SU-DHL-6 (cell line): ENCODE results near the gene DLK1.

Experiments used
- H2AFZ ChIP-seq: fragments of 200-600 bp; sonication (generic); 2 replicates; pipeline ENCODE4 v1.6.1; 2014; ENCODE audit warnings: low read depth, mild to moderate bottlenecking, moderate library complexity, mixed read lengths, antibody characterized with exemption, low read length; ENCODE audit not compliant: severe bottlenecking
- H3F3A ChIP-seq: fragments of 200-600 bp; shearing (Covaris generic); 2 replicates; pipeline ENCODE4 v1.6.0; 2016; ENCODE audit warnings: antibody characterized with exemption, mild to moderate bottlenecking; ENCODE audit not compliant: insufficient read depth
- H3K27ac ChIP-seq: fragments of 200-600 bp; sonication (generic); 2 replicates; pipeline ENCODE4 v1.5.1; 2016; ENCODE audit warnings: low read depth, mild to moderate bottlenecking, low read length, moderate library complexity, mixed read lengths
- H3K27me3 ChIP-seq: fragments of 200-600 bp; sonication (generic), shearing (Covaris generic); 2 replicates; pipeline ENCODE4 v1.6.0; 2014; ENCODE audit warnings: mild to moderate bottlenecking, low read length
- H3K36me3 ChIP-seq: fragments of 200-600 bp; sonication (generic); 2 replicates; pipeline ENCODE4 v1.6.1; 2014; ENCODE audit warnings: mild to moderate bottlenecking, low read length, mixed read lengths
- H3K4me2 ChIP-seq: fragments of 300-600, 200-600 bp; shearing (Covaris generic), sonication (generic); 2 replicates; pipeline ENCODE4 v1.6.0; 2014; ENCODE audit warnings: low read length, low read depth, mild to moderate bottlenecking; ENCODE audit not compliant: poor library complexity, severe bottlenecking
- H3K4me3 ChIP-seq: fragments of 200-600 bp; sonication (generic); 2 replicates; pipeline ENCODE4 v1.5.1; 2014; ENCODE audit warnings: antibody characterized with exemption, low read length, mild to moderate bottlenecking, mixed read lengths; ENCODE audit not compliant: insufficient read depth, poor library complexity, severe bottlenecking
- H3K79me2 ChIP-seq: fragments of 200-600 bp; sonication (generic); 2 replicates; pipeline ENCODE4 v1.6.1; 2014; ENCODE audit warnings: mild to moderate bottlenecking, low read length, moderate library complexity; ENCODE audit not compliant: insufficient read depth
- H3K9ac ChIP-seq: fragments of 200-600 bp; sonication (generic); 2 replicates; pipeline ENCODE4 v1.7.0; 2014; ENCODE audit warnings: mild to moderate bottlenecking, low read length
- H3K9me2 ChIP-seq: fragments of 200-600 bp; sonication (generic); replicated peaks from 2 replicates; pipeline ENCODE4 v1.6.1; 2014; ENCODE audit warnings: low read length; ENCODE audit not compliant: insufficient read depth
- H3K9me3 ChIP-seq: fragments of 200-600 bp; sonication (generic); 2 replicates; pipeline ENCODE4 v1.6.1; 2014; ENCODE audit warnings: low read length, mixed read lengths; ENCODE audit not compliant: insufficient read depth
- H4K20me1 ChIP-seq: fragments of 200-600 bp; sonication (generic); 2 replicates; pipeline ENCODE4 v1.6.1; 2014; ENCODE audit warnings: low read depth, mild to moderate bottlenecking, antibody characterized with exemption, low read length, moderate library complexity, mixed read lengths
- CTCF ChIP-seq: fragments of 200-600 bp; sonication (generic); IDR thresholded peaks from one replicate; pipeline ENCODE4 v1.5.1; 2017; ENCODE audit warnings: antibody characterized with exemption, mild to moderate bottlenecking, low read length, moderate library complexity; ENCODE audit not compliant: insufficient read depth, poor library complexity, severe bottlenecking
- EZH2phosphoT487 ChIP-seq: fragments of 200-600 bp; sonication (generic), shearing (Covaris generic); conservative IDR thresholded peaks from 2 replicates; pipeline ENCODE4 v1.6.1; 2018; ENCODE audit warnings: mild to moderate bottlenecking, antibody characterized with exemption, low read length, moderate library complexity, mixed read lengths

DLK1 gene

GRCh38 chr14:100739306-100739705 lies 12.6 kb downstream of the DLK1 start:
- H3K4me3 ChIP-seq: no peak overlapping the region
- no peak overlapping the region for H3K4me2 ChIP-seq
- H3K27me3 ChIP-seq: no peaks in the 10 kb centered on the region
- no peaks in the 10 kb centered on the region for H3K36me3 ChIP-seq
- no peak overlapping the region for H3K9ac ChIP-seq
- H3K9me2 ChIP-seq: no peaks in the 10 kb centered on the region
- H3K9me3 ChIP-seq: no peaks in the 10 kb centered on the region
- H4K20me1 ChIP-seq: no peaks in the 10 kb centered on the region
- no peak for TF ChIP-seq CTCF
- H3K27ac ChIP-seq: no peak overlapping the region
- H3F3A ChIP-seq: no peaks in the 10 kb centered on the region
- no peak overlapping the region for H2AFZ ChIP-seq
- no peaks in the 10 kb centered on the region for H3K79me2 ChIP-seq

- Histone ChIP-seq H3K9me3 (no peaks in the 10 kb centered on the region), H3K4me2 (no peak overlapping the region), H2AFZ (no peak overlapping the region), H3K4me3 (no peak overlapping the region), H3K79me2 (no peaks in the 10 kb centered on the region), H3K36me3 (no peaks in the 10 kb centered on the region), H3K27me3 (no peaks in the 10 kb centered on the region), H3K9ac (no peak overlapping the region), H3F3A (no peaks in the 10 kb centered on the region), H3K27ac (no peak overlapping the region), H4K20me1 (no peaks in the 10 kb centered on the region), H3K9me2 (no peaks in the 10 kb centered on the region)
- no peak for TF ChIP-seq CTCF
- no peak for TF ChIP-seq EZH2phosphoT487
Observed at GRCh38 chr14:100740196-100740825, 13.6 kb downstream of the DLK1 start.

DNA sequence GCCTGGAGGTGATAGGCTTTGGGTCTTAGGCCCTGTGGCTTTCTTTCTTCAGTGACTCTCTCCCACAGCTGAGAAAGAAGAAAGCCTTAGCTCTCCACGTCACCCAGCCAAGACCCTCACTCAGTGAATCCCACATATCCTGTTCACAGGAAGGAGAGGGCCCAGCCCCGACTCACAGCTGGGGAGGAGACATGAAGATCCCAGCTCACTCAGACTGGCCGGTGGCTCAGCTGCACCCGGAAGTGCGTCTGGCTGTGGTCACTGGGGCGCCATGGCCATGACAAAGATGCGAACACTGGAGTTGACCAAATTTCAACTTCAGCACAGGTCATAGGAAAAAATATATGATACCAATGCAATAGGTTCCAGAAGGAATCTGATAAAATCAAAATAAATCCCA lies 14.2 kb downstream of the DLK1 start:
- H3K36me3 ChIP-seq: no peaks in the 10 kb centered on the region
- H3K9me2 ChIP-seq: no peaks in the 10 kb centered on the region
- no peaks in the 10 kb centered on the region for H3K9me3 ChIP-seq
- H4K20me1 ChIP-seq: no peaks in the 10 kb centered on the region
- no peak overlapping the region for H3K27ac ChIP-seq
- no peak overlapping the region for H2AFZ ChIP-seq
- TF ChIP-seq EZH2phosphoT487 (no peak), CTCF (no peak)
- H3K4me2 ChIP-seq: no peak overlapping the region
- H3K9ac ChIP-seq: no peak overlapping the region
- H3K79me2 ChIP-seq: no peaks in the 10 kb centered on the region
- no peaks in the 10 kb centered on the region for H3K27me3 ChIP-seq
- no peaks in the 10 kb centered on the region for H3F3A ChIP-seq
- H3K4me3 ChIP-seq: no peak overlapping the region
